Esophagus squamous epithelium (tissue), 5 donors: ENCODE data around the gene CPT1A. TPM values are rescaled to one million over a fixed set of nuclear protein-coding genes. Genes with fewer than 3 reads are reported as not detected.

Experiments used
- DNase-seq: peaks from one replicate; lab custom pipeline; 2025; lab: John Stamatoyannopoulos, UW
- H3K27ac ChIP-seq, 4 donors: fragments of 200-600 bp; sonication (generic); one replicate each; pipeline ENCODE4 v1.5.1; 2016 to 2019; ENCODE audit warnings: mild to moderate bottlenecking in 1 of 4
- H3K27me3 ChIP-seq, 4 donors: fragments of 200-600 bp; sonication (generic); 1 replicate in 3 of 4; 2 replicates in 1 of 4; pipeline versions ENCODE4 v1.5.1 to v1.6.0; 2017 to 2021; ENCODE audit warnings: antibody characterized with exemption in 1 of 4
- H3K36me3 ChIP-seq, 3 donors: fragments of 200-600 bp; sonication (generic); one replicate each; pipeline ENCODE4 v1.5.1; 2016 to 2019
- H3K4me1 ChIP-seq, 3 donors: fragments of 200-600 bp; sonication (generic); one replicate each; pipeline ENCODE4 v1.5.1; 2017 to 2019
- H3K4me3 ChIP-seq, 4 donors: fragments of 200-600 bp; sonication (generic); 1 replicate in 3 of 4; 2 replicates in 1 of 4; pipeline ENCODE4 v1.5.1; 2016 to 2019; ENCODE audit warnings: mild to moderate bottlenecking in 2 of 4, moderate library complexity in 1 of 4
- H3K9me3 ChIP-seq, 3 donors: fragments of 200-600 bp; sonication (generic); one replicate each; pipeline ENCODE4 v1.5.1; 2016 to 2019
- POLR2A ChIP-seq, 4 donors: fragments of 450-650 bp; IDR thresholded peaks; one replicate each; pipeline ENCODE4 v1.6.1; 2017; ENCODE audit warnings: antibody characterized with exemption in 4 of 4, mild to moderate bottlenecking in 4 of 4, moderate library complexity in 3 of 4
- WGBS, 2 donors: methylation state at CpG; one replicate each; pipeline ENCODE4 v1.1.5; 2018; 5-methylcytosine and 5-hydroxymethylcytosine counted together
- intact Hi-C: fragments of 100-400 bp; cut with DNase I; formaldehyde crosslinking; loops from one replicate; pipeline ENCODE4 v1.15.0; 2022
- total RNA-seq, 4 donors: library from RNA; depleted of rRNA; stranded (reverse); fragments of >200 nt; gene quantifications; one replicate each; pipeline ENCODE4 v1.1.0, GENCODE V29; 2016
- TF ChIP-seq, protein P1 (sequence below), 6 experiments: fragments of 450-650 bp in 4 of 6; fragments of 200-600 bp in 2 of 6; sonication (generic) in 2 of 6; IDR thresholded peaks; one replicate each; pipeline ENCODE4 v1.5.1; 2016 to 2019; ENCODE audit warnings: antibody characterized with exemption in 6 of 6, mild to moderate bottlenecking in 4 of 6, moderate library complexity in 4 of 6
- donor health status: DM: yes; HTN: yes; CAD: no.

The CPT1A gene
- total RNA-seq, 4 donors from 2014 or later, result 14.7 to 56.1 (median 27.6) TPM

DNA sequence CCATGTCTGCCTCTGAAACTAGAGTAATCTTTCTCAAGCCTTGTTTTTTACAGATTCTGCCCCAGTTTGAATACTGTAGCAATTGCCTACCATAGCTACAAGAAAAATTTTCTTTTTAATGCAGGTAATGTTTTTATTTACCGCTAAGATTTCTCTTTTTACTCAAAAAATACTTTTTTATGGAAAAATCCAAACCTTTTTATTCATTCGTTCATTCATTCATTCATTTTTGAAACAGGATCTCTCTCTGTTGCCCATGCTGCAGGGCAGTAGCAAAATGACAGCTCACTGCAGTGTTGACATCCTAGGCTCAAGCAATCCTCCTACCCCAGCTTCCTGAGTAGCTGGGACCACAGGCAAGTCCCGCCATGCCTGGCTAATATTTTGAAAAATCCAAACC, 2.7 kb upstream of the CPT1A start:
- Histone ChIP-seq H3K4me3 (peak overlapping the region; percentile 28 to 98 (median 90)), H3K36me3 (no peaks in the 10 kb centered on the region), H3K27me3 (no peaks in the 10 kb centered on the region), H3K4me1 (peaks cover 20 to 60% (median 21%) of the 10 kb centered on the region in 3 donors), H3K27ac (peak overlapping the region in 3 of 4 donors; percentile 75 to 96 (median 95)), H3K9me3 (no peaks in the 10 kb centered on the region)
- TF ChIP-seq POLR2A (IDR thresholded peaks at IDR 0.05), result no peak
- TF ChIP-seq, protein P1, sequence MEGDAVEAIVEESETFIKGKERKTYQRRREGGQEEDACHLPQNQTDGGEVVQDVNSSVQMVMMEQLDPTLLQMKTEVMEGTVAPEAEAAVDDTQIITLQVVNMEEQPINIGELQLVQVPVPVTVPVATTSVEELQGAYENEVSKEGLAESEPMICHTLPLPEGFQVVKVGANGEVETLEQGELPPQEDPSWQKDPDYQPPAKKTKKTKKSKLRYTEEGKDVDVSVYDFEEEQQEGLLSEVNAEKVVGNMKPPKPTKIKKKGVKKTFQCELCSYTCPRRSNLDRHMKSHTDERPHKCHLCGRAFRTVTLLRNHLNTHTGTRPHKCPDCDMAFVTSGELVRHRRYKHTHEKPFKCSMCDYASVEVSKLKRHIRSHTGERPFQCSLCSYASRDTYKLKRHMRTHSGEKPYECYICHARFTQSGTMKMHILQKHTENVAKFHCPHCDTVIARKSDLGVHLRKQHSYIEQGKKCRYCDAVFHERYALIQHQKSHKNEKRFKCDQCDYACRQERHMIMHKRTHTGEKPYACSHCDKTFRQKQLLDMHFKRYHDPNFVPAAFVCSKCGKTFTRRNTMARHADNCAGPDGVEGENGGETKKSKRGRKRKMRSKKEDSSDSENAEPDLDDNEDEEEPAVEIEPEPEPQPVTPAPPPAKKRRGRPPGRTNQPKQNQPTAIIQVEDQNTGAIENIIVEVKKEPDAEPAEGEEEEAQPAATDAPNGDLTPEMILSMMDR (IDR thresholded peaks at IDR 0.05), result no peak
- no peak for DNase-seq
- intact Hi-C loops, result no loop called here
- WGBS, 2 donors, result 67 to 90% methylated on average over 3 of the region's 3 CpGs

DNA sequence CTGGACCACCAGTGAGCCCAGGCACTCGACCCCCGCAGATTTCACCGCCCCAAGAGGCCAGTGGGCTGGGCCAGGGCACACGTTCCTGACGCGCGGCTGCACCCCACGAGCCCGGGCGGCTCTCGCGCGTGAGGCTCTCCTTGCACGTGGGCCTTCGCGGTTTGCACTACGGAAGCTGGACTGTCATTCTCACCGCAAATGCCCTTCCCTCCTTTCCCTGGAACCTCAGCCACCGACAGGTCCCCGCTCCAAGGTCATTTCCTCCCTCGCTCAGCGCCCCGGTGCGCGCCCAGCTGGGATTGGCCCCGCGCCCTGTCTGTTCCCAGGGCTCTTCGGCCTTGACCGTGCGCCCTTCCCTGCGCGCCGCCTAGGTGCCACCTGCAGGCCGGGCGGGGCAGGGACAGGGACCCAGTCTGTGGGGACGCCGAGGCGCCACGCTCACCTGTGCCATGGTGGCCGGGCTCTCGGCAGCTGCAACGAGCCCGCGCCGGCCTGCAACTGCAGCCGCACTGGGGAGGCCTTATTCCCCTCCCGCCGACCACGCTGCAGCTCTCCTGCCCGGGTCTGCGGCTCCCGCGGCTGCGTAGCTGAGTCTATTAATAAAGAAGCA, 2.1 kb upstream of the CPT1A start:
- Histone ChIP-seq H3K27me3 (no peaks in the 10 kb centered on the region), H3K27ac (peak overlapping the region; percentile 55 to 96 (median 85)), H3K36me3 (no peaks in the 10 kb centered on the region), H3K9me3 (no peaks in the 10 kb centered on the region), H3K4me1 (peaks cover 20 to 66% (median 21%) of the 10 kb centered on the region in 3 donors), H3K4me3 (peak overlapping the region; percentile 28 to 98 (median 90))
- TF ChIP-seq, protein P1 (IDR thresholded peaks at IDR 0.05), result peak; percentile 43 to 89 (median 80)
- TF ChIP-seq POLR2A (IDR thresholded peaks at IDR 0.05), result no peak
- DNase-seq, result no peak
- 3 to 28% methylated on average over 18 to 27 of the region's 54 CpGs for WGBS, 2 donors
- intact Hi-C loops, result no loop called here

DNA sequence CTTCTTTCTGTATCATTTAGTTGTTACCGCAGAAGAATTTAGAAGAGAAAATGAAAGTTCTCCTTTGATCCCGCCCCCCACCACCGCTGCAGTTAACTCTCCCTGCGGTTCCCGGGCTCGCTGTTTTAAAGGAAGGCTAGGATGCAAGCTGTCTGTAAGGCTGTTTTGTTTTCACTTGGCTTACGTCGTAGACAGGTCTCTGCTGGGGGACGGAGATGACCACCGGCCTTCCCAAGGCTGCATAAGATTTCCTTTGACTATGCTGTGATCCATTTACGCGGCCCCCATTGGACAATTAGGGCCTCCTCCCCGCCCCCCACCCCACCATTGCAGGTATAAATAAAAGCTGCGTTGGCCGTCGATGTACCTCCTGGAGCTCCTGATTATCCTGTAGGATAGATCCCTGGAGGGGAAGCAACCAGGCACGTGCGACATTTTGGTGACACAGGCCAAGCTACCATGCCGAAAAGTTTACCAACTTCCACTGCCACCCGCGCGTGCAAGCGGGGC, 1.4 kb upstream of the CPT1A start:
- no peak for TF ChIP-seq POLR2A (IDR thresholded peaks at IDR 0.05)
- TF ChIP-seq, protein P1 (IDR thresholded peaks at IDR 0.05), result no peak
- WGBS, 2 donors, result 1 to 4% methylated on average over 13 to 16 of the region's 23 CpGs
- Histone ChIP-seq H3K4me1 (peaks cover 23 to 73% (median 27%) of the 10 kb centered on the region in 3 donors), H3K36me3 (no peaks in the 10 kb centered on the region), H3K27ac (peak overlapping the region; percentile 55 to 96 (median 85)), H3K27me3 (no peaks in the 10 kb centered on the region), H3K9me3 (no peaks in the 10 kb centered on the region), H3K4me3 (peak overlapping the region; percentile 28 to 98 (median 90))
- no peak for DNase-seq
- intact Hi-C loops, result no loop called here

DNA sequence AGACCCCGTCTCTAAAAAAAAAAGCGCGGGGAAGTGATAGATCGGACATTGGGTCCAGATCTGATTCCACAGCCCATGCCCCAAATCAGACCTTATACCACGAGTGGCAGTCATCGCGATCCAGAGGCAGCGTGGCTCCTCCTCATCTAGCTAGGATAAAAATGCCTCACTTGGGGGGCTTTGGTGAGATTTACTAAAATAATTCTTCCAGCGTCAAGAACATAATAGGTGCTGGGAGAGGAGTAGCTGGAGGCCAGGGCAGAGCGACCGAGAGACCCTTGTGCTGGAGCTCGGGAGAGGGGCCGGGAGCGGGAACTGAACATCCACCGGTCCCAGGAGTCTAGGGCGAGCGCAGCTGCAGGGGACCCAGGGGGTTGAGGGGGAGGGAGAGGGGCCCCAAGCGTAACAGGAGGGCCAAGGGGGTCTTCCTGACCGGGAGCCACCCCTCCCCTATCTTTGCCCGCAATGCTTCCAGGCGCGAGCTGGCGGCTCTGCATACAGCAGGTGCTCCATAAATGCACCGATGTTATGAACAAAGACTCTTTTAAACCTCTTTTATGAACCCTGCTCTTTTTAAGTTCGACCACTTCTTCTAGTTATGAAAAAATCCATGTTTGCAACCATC, 823 bp upstream of the CPT1A start:
- 28 to 39% methylated on average over 15 to 24 of the region's 25 CpGs for WGBS, 2 donors
- intact Hi-C loops, result no loop called here
- Histone ChIP-seq H3K4me3 (peak overlapping the region; percentile 28 to 98 (median 90)), H3K9me3 (no peaks in the 10 kb centered on the region), H3K27ac (peak overlapping the region; percentile 55 to 99 (median 96)), H3K4me1 (peaks cover 29 to 78% (median 32%) of the 10 kb centered on the region in 3 donors), H3K27me3 (no peaks in the 10 kb centered on the region), H3K36me3 (no peaks in the 10 kb centered on the region)
- TF ChIP-seq, protein P1 (IDR thresholded peaks at IDR 0.05), result no peak
- no peak for TF ChIP-seq POLR2A (IDR thresholded peaks at IDR 0.05)
- no peak for DNase-seq
